GM18520 (cell line): ENCODE data around the gene TMEM183A.

ENCODE experiments used
- ATAC-seq: cut with Tn5 transposase; IDR thresholded peaks from one replicate; pipeline ENCODE4 v1.9.1; 2021; ENCODE audit not compliant: unreplicated experiment

Gene TMEM183A

GRCh38 chr1:203044546-203045250 lies 37.5 kb downstream of the TMEM183A start:
- no peak for ATAC-seq

- ATAC-seq: no peak
Measured at GRCh38 chr1:203045336-203045735, 38.2 kb downstream of the TMEM183A start.

- no peak for ATAC-seq
Measured at GRCh38 chr1:203045821-203046594, 38.8 kb downstream of the TMEM183A start.

- ATAC-seq: no peak
Measured at GRCh38 chr1:203046984-203047630, 39.9 kb downstream of the TMEM183A start.

GRCh38 chr1:203048086-203048485 lies 40.9 kb downstream of the TMEM183A start:
- ATAC-seq: no peak

- ATAC-seq: no peak
Measured at GRCh38 chr1:203048555-203049051, 41.4 kb downstream of the TMEM183A start.

GRCh38 chr1:203049077-203049476 lies 41.9 kb downstream of the TMEM183A start:
- no peak for ATAC-seq

GRCh38 chr1:203049576-203050180 lies 42.5 kb downstream of the TMEM183A start:
- no peak for ATAC-seq

- ATAC-seq: no peak
Measured at GRCh38 chr1:203050826-203051225, 43.7 kb downstream of the TMEM183A start.

- ATAC-seq: no peak
Measured at GRCh38 chr1:203051841-203052324, 44.7 kb downstream of the TMEM183A start.

GRCh38 chr1:203052601-203053000 lies 45.4 kb downstream of the TMEM183A start:
- ATAC-seq: no peak

GRCh38 chr1:203054184-203054583 lies 47.0 kb downstream of the TMEM183A start:
- ATAC-seq: no peak

- no peak for ATAC-seq
Measured at GRCh38 chr1:203054642-203055041, 47.5 kb downstream of the TMEM183A start.

GRCh38 chr1:203055161-203055799 lies 48.1 kb downstream of the TMEM183A start:
- no peak for ATAC-seq

GRCh38 chr1:203056012-203056411 lies 48.8 kb downstream of the TMEM183A start:
- ATAC-seq: no peak

- no peak for ATAC-seq
Measured at GRCh38 chr1:203056516-203056915, 49.3 kb downstream of the TMEM183A start.

- ATAC-seq: no peak
Measured at GRCh38 chr1:203057911-203058675, 50.9 kb downstream of the TMEM183A start.

- no peak for ATAC-seq
Measured at GRCh38 chr1:203058676-203058935, 51.4 kb downstream of the TMEM183A start.

- no peak for ATAC-seq
Measured at GRCh38 chr1:203059485-203059884, 52.3 kb downstream of the TMEM183A start.

- ATAC-seq: no peak
Measured at GRCh38 chr1:203060115-203060514, 52.9 kb downstream of the TMEM183A start.
